NCI-H69 (cell line): ENCODE results near the gene ENTREP1.
"Not testable (repeated sequence)": the region's sequence is repeated elsewhere in the genome, so short reads cannot be mapped to it uniquely, and the experiment has no call there.

Source experiments
- DNase-seq: peaks from one replicate; lab custom pipeline; 2025; lab: John Stamatoyannopoulos, UW

Gene ENTREP1, protein sequence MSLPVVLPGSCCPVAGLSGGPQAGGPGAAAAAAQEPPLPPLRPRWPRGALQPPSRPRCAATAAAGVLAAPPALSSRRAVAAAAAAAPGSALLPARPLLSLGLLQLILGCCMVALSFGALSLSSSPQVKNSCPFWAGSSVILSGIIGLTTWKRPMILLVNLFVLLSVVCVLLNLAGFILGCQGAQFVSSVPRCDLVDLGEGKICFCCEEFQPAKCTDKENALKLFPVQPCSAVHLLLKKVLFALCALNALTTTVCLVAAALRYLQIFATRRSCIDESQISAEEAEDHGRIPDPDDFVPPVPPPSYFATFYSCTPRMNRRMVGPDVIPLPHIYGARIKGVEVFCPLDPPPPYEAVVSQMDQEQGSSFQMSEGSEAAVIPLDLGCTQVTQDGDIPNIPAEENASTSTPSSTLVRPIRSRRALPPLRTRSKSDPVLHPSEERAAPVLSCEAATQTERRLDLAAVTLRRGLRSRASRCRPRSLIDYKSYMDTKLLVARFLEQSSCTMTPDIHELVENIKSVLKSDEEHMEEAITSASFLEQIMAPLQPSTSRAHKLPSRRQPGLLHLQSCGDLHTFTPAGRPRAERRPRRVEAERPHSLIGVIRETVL

DNA sequence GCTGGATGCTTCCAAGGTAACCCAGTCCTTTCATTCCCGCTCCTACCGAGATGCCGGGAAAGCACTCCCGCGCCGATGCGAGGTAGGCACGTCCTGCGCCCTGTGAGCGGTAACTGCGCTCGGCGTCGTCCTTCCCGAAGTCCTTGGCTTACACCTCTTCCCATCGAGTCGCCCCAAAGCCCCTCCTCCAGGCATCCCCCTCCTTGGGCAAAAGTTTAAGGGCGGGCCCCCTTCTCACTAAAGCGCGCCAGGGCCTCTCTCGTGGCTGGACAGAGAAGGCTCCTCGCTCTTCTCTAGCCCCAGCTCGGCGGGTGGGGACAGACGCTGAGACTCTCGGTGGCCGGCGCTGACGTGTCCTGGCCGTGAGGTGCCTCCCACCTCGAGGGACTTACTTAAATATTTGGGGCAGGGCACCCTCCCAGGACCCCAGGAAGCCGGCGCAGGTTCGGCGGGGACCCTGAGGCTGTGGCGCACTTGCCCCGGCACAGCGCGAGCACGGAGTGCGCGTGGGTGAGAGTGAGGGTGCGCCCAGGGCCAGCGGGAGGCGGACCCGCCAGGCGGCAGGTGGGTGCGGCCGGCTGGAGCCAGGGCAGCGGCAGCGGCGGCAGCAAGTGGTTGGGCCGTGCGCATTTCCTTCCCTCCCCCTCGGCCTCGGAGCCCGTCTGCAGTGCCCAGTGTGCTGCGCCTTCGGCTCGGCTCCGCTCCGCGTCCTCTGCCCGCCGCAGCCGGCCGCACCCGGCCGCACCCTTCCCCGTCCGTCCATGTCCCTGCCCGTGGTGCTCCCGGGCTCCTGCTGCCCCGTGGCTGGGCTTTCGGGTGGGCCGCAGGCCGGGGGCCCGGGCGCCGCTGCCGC is at the start of gene ENTREP1:
Gene ENTREP1, plus strand, starts transcription at position 667 of the 853 bp plus-strand sequence. Its CDS starts 95 bp downstream, at position 762.
- peak; percentile 72 for DNase-seq

DNA sequence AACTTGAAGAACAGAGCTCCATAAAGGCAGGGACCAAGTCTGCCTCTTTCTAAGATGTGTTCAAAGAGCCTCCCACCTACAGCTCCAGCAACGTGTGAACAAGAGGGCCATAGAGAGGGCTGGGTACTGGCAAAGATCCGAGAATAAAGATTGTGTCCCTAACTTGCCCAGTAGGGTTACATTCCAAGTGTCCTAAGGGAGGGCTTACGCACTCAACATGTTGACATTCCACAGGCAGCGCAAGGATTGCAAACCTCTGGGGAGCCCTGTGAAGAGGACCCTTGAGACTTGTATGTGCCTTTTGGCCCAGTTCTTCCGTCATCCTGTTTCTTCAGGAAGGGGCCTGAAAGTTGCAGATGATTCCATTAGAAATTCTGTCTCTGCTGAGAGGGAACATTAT is 48.2 kb upstream of the ENTREP1 start:
- DNase-seq: no peak

DNA sequence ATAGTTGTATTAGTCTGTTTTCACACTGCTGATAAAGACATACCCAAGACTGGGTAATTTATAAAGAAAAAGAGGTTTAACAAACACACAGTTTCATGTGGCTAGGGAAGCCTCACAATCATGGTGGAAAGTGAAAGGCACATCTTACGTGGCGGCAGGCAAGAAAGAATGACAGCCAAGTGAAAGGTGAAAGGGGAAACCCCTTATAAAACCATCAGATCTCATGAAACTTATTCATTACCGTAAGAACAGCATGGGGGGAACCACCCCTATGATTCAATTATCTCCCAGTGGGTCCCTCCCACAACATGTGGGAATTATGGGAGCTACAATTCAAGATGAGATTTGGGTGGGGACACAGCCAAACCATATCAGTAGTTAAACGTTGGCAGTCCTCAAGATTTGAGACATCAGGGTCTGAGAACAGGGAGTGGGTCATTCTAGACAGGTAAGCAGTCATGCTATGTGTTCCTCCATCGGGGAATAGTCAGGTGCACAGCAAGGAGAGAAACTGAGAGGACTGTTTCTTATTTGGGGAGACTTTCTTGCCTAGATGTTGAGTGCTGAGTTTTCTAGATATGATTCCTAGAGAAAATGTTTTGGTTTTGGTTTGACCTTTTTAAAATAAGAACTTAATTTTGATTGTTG is 45.8 kb upstream of the ENTREP1 start:
- no peak for DNase-seq

DNA sequence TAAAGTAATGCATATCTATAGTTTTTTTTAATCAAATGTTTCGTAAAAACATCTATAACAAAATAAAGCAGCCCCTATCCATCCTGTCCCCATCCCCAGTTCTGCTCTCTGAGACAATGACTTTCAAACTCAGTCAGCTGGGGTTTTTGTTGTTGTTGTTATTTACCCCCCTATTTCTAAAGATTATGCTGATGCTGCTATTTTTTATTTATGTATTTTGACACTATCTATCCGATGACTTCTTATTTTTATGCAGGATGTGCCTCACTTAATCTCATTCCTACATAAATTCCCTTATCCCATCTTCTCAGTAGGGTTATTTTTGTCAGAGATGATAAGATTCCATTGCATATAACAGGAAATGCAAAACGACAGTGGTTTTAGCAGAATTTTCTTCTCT is 45.3 kb upstream of the ENTREP1 start:
- no peak for DNase-seq

DNA sequence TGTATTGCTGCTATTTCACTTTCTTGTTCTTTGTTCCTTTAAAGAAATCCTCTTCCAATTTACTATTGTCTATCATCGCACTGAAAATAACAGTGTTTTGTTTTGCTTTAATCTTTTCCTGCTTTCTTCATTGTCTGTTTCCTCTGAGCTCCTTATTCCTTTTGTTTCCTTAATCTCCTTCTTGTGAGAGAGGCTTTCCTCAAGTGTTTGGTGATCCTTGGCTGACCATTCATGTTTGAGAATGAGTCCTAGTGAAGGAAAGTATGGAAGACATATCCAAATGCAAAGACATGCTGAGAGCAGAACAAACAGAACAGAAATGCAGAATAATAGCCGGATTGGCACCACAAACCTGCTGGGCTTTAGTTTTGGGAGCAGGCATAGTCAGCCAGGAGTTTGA is 42.0 kb upstream of the ENTREP1 start:
- DNase-seq: no peak

DNA sequence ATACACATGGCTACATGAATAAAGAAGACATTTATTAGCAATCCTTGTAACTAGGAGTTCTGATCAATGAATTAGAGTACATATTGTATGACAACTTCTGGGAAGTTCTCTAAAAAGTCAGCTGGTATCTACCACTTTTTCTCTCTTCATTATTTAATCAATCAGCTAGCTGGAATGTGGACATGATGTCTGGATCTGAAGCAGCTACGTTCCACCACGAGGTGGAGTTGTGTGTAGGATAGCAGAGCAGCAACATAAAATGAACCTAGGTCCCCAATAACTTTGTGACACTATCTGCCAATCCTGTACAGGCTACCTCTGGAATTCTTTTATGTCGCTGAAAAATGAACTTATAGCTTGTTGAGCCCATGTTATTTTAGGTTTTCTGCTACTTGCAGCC is 32.9 kb upstream of the ENTREP1 start:
- no peak for DNase-seq

DNA sequence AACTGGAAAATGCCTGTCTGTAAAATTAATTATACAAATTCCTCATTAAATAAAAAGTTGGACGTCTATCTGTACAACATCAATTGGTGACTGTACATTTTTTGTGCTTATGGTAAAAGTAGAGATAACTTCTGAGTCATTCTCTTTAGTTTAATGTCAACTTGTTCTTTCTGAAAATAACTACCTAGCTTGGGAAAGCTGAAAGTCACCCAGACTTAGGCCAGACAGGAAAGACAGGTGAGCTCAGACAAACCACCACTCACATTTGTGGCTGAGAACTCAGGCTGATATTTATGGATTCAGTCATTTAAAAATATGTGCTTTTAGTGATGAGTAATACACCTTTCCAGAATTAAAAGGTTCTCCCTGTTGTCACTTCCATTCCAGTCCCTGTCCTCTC is 31.9 kb upstream of the ENTREP1 start:
- DNase-seq: no peak

DNA sequence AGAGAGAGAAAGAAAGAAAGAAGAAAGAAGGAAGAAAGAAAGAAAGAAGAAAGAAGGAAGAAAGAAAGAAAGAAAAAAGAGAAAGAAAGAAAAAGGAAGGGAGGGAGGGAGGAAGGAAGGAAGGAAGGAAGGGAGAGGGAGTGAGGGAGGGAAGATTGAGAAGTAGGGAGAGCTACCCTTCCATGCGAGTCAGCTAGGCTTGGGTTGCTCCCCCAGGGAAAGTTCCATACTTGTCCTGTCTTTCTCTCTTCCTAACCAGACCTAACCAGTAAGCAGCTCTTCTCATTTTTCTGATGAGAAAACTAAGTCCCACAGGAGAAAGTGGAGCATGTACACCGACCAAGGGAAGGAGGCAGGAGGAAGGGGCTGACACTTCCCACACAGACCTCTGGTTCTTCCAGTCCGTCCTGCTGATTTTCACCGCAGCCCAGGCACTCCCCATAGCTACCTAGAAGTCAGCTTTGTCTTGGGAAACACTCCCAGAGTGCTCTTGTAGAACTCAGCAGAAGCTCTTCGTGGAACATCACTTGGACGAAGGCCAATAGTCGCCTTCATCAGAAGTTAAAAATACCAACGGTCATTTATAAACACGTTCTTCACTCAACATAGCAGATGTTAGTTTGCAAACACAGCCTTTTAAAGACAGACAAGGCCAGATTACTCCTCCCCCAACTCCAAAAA is 29.0 kb upstream of the ENTREP1 start:
- no peak for DNase-seq

DNA sequence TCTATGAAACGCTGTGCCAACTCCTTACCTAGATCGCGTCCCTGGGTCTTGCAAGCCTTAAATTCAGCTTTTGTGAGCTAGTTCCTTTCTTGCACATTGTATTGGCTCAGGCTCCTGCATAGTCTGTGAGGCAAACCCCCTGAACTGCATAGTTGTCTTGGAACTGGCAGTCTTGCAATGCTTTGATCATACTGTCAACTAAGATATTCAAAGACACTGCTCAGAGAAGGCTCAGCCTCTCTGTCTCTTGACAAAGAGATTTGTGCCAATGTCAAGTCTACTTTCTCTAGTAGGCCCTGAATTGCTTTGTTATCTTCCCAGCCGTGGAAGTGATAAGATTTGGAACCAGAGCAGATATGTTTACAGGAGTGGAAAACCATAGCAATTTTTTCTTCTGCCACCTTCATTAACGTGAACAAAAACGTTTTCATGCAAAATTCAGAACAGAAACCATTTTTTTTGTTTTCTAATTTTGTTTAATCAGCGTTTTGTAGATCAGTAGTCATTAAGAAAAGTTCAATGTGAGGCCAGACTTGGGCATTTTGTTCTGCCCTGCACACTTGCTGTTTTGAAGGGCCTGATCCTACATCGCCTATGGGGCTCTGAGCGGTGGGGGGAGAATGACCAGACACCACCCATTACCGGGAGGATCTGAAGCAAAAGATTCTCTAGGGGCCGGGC is 27.6 kb upstream of the ENTREP1 start:
- DNase-seq: no peak

DNA sequence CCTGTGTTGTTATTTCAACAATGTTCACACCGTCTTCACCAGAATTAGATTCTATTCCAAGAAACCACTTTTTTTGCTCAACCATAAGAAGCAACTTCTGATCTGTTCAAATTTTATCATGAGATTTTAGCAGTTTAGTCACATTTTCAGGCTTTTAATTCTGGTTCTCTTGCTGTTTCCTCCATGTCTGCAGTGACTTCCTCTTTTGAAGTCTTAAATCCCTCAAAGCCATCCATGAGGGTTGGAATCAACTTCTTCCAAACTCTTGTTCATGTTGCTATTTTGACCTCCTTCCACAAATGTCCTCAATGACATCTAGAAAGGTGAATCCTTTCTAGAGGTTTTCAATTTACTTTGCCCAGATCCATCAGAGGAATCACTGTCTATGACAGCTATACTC is 25.7 kb upstream of the ENTREP1 start:
- DNase-seq: no peak

DNA sequence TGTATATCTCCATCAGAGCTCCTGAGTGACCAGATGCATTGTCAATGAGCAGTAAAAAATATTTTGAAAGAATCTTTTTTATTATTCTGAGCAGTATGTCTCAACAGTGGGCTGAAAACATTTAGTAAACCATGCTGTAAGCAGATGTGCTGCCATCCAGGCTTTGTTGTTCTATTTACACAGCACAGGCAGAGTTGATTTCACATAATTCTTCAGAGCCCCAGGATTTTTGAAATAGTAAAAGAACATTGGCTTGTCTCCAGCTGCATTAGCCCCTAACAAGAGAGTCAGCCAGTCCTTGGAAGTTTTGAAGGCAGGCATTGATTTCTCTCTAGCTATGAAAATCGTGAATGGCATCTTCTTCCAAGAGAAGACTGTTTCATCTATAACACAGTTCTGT is 25.2 kb upstream of the ENTREP1 start:
- no peak for DNase-seq

DNA sequence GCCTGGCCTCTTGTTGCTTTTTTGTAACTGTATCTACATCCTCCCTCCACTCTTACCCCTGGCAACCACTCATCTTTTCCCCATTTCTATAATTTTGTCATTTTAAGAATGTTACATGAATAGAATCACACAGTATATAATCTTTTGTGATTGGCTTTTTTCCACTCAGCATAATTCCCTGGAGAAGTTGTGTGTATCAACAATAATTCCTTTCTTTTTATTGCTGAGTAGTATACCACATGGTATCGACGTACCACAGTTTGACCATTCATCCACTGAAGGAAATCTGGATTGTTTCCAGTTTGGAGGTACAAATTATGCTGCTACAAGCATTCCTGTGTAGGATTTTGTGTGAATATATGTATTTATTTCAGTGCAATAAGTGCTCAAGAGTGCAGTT is 21.7 kb upstream of the ENTREP1 start:
- DNase-seq: no peak

DNA sequence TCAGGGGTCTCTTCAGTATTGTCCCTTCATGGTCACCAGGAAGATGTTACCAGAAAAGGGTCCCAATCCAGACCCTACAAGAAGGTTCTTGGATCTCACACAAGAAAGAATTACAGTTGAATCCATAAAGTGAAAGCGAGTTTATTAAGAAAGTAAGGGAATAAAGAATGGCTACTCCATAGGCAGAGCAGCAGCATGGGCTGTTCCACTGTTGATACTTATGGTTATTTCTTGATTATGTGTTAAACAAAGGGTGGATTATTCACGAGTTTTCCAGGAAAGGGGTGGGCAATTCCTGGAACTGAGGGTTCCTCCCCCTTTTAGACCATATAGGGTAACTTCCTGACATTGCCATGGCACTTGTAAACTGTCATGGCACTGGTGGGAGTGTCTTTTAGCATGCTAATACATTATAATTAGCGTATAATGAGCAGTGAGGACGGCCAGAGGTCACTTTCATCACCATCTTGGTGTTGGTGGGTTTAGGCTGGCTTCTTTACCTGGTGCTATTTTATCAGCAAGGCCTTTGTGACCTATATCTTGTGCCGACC is 18.0 kb upstream of the ENTREP1 start:
- DNase-seq: not testable (repeated sequence)

DNA sequence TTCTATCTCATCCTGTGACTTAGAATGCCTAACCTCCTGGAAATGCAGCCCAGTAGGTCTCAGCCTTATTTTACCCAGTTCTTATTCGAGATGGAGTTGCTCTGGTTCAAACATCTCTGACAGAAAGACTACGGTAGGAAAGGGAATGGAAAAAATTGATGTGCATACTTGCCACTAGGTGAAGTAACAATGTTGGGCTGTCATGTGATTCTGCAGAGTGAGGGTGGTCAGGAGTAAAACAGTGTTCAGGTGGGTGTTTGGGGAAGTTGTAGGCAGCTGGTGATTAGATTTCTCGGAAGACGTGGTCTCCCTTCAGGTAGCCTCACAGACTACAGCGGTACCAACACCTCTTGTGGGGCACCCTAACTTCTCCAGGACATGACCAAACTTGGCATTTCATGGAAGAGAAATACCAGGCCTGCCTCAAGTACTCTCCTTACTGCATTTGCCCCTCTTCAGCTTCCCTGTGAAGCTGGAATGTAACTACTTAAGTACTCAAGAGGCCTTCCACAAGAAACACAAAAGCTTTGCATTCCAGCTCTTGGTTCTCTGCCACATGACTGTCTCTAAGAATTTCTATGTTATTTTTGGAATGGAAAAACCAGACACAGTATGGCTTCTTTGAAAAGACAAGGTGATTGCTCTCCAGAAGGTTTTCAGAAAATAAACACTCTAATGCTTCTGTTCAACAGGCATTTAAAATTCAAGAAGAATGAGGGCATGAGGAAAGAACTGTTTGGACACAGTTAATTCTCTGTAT is 17.4 kb upstream of the ENTREP1 start:
- DNase-seq: no peak

DNA sequence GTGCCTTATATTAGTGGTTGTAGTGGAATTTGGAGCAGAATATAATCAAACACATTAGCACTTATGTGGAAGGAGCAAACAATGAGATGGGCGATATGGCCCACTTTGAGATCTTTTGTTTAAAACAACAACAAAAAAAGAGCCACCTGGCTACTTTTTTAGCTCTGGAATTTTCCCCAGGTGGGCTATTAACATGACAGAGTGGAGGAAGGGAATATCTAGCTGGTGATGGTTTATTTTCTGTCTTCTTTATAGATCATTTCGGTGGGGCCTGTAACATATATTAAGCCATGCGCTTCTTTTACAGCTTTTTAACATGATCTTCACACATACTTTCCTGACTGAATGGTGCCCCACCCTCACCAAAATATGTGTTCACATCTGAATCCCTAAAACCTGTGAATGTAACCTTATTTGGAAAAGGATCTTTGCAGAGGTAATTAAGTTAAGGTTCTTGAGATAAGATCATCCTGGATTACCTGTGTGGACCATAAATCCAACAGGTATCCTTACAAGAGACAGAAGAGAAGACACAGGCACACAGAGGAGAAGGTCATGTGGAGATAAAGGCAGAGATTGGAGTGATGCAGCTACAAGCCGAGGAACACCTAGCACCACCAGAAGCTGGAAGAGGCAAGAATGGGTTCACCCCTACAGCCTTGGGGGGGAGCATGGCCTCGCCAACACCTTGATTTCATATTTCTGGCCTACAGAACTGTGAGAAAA is 16.6 kb upstream of the ENTREP1 start:
- no peak for DNase-seq

DNA sequence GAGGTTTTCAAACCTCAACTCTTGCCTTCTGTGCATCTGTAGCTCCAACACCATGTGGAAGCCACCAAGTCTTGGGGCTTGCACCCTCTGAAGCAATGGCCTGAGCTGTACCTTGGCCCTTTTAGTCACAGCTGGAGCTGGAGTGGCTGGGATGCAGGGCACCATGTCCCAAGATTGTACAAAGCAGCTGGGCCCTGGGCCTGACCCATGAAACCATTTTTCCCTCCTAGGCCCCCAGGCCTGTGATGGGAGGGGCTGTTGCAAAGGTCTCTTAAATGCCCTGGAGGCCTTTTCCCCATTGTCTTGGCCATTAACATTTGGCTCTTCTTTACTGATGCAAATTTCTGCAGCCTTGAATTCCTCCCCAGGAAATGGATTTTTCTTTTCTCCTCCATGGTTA is 11.8 kb upstream of the ENTREP1 start:
- no peak for DNase-seq

DNA sequence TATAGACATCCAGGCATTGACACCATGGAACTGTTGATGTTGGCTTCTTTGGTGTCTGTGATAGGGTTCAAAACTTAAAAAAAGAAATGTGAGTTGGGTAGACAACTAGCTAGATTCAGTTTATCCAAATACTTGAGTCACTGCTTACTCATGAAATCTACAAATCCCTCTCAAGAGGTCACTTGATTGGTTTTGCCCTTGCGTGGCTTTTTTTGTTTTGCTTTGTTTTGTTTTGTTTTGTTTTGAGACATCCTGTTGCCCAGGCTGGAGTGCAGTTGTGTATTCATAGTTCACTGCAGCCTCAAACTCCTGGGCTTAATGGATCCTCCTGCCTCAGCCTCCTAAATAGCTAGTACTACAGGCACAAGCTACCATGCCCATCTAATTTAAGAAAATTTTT is 10.5 kb upstream of the ENTREP1 start:
- DNase-seq: no peak

DNA sequence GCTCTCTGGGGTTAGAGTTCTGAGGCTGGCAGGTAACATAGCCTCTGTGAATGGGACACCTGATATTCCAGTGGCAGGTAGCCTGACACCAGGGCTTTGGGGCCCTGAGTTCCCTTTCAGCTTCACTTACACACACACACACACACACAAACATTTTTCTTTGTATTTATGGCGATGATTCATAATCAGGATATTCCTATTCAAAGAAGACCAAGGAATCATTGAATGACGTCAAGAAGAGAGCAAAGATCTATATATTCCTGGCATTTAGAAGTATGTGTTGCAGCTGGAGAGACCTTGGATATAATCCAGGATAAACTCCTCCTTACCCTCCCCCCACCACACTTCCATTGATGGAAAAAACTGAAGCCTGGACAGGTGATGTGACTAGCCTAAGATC is 7.9 kb upstream of the ENTREP1 start:
- no peak for DNase-seq

DNA sequence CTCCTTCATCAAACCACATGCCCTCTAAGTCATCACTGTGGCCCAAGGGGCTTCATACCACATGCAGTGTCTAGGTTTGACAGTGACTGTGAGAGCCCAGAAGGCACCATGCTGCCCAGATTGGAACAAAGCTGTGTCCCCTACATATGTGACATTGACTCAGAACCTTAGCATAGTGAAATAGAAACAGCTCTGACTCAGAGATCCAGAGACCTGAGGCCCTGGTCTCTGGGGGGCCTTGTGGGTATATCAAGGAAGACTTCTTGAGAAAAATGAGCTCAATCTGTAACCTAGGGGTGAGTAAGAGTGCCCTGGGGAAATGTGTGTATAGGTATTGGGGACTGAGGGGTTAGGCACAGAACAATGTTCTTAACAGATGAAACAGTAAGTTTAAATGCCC is 7.1 kb upstream of the ENTREP1 start:
- no peak for DNase-seq
